GM19023 (cell line): ENCODE results near the gene RETREG1.
"Not testable (repeated sequence)": the region's sequence is repeated elsewhere in the genome, so short reads cannot be mapped to it uniquely, and the experiment has no call there.

Experiments
- ATAC-seq: cut with Tn5 transposase; IDR thresholded peaks from one replicate; pipeline ENCODE4 v1.9.1; 2021; ENCODE audit warnings: mild to moderate bottlenecking, moderate library complexity; ENCODE audit not compliant: unreplicated experiment

RETREG1 gene

GRCh38 chr5:16492398-16493140 is 124.2 kb downstream of the RETREG1 start:
- no peak for ATAC-seq

- no peak for ATAC-seq
These were observed 125.9 kb downstream of the RETREG1 start for GRCh38 chr5:16490911-16491310.

DNA sequence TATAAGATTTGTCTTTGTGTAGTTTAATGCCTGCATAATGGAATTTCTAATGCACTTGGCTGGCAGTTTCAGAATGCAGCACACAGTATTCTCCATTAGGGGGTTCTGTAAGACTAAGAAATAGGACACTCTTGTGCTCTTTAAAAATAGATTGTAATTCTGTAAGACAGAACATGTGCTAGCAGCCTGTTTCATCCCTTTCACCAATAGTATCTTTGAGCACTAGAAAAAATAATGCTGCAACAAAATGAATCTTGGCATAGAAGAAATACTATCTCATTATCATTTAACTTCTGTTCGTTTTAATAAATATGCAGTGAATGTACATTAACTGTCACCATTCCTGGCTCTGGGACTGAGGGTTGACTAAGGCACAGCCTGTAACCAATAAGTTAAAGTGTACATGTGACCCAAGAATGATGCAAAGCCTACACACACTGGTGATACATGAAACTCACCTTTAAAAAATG is 127.4 kb downstream of the RETREG1 start:
- ATAC-seq, result peak; percentile 69

DNA sequence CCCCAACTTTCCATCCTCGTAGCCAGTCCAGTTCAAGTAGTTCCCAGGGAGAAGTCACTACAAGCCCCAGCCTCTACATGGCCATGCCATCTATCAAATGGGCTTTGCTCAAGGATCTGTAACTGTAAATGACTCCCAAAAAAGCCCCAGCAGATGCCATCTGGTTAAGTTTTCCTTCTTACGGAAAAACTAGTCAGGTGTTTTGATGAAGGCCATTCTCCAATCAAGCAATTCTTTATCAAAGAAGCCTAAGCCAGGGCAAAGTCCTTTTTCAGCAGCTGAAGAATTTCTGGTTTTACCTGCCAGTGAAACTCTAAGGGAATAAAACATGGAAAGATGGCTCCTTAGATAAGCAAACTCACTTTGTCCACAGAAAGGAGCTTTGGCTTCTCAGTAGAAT is 129.3 kb downstream of the RETREG1 start:
- no peak for ATAC-seq

DNA sequence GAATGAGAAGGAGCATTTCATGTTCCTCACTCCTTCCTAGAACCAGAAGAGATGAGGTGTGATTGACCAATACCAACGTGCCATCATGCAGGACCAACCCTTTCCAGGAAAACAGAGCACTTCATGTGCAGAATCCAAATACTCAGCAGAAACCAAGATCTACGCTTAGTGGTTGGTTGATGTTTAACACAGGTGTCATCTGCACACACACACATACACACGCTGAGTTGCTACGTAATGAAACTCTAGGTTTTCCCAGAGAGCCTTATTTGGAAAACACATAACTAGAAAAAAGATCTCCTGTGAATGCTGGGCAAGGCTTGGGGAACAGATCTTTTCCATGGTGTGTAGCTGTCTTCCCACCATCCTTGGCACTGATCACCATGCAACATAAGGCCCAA is 130.1 kb downstream of the RETREG1 start:
- no peak for ATAC-seq

DNA sequence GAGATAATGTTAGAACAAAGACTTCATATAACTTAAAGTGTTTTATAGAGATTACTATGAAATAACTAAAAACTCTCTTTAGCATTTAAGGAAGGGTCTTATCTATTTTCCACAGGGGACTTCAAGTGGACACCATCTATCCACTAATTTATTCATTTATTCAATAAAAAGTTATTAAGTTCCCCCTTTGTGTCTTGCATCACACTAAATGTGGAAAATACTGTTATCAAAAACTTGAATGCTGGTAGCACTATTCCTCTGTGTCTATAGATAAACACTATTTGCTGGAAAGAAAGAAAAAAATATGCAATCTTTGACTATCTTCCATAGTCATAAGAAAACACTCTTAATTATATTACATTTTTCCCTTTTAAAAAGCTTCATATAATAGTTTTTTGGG is 131.1 kb downstream of the RETREG1 start:
- no peak for ATAC-seq

DNA sequence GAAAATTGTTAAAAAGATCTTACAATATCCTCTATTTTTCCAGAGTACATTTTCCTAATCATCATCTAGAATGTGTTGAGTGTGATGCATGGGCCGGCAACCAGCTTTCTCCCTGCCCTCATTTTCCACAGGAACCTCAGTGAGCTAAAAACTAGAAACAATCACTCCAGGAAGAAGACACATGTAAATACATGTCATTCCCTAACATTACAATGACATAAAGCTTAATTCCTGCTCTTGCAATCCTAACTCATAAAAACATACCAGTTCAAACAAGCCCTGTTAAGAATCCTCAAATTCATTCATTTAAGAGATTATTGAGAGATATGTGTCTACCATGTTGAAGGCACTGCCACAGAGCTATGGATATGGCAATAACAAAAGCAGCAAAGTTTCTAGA is 132.7 kb downstream of the RETREG1 start:
- no peak for ATAC-seq

GRCh38 chr5:16483361-16483760 is 133.4 kb downstream of the RETREG1 start:
- no peak for ATAC-seq

DNA sequence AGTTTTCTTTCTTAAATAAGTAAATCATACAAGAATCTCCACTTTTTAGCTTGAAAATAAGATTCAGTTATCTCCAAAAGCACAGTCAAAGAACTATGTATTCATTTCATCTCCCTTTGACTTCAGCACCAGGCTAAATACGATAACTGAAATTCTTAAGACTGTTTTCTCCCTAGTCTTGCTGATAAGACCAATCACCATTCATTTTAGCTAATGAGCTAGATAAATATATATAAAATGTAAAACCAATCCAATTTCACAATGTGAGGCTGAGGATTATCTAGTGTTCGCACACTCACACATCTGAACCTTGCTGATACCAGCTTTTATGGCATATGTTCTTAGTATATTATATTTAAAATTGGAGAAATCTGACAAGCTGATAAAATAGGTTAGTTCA is 133.9 kb downstream of the RETREG1 start:
- ATAC-seq, result no peak

GRCh38 chr5:16480821-16481538 is 135.8 kb downstream of the RETREG1 start:
- ATAC-seq, result no peak

DNA sequence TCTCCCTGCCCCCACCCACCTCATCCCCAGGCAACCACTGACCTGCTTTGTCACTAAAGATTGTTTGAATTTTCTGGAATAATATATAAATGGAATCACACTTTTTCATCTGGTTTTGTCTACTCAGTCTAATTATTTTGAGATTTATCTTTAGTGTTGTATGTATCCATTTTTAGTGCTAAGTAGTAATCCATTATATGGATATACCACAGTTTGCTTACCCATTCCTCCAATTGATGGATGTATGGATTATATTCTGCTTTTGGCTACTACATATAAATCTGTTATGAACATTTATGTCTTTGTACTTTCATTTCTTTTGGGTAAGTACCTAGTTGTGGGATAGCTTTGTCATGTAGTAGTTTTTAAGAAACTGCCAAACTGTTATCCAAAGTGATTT is 136.7 kb downstream of the RETREG1 start:
- ATAC-seq, result no peak

DNA sequence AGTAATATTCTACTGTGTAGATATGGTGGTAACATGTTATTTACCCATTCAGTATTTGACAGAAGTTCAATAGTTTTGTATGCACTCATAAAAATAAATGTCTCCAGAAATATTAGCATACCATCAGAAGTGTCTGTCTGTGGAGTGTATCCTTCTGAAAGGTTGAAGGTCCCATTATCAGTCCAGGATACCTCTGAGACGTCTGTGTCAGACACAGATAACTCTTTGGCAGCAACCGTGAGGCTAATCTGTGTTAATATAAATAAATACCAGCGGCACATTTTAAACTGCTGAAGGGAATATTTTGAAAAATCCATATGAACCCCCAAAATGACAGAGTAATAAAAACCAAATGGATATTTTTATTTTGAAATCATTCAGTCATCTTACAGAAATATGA is 139.3 kb downstream of the RETREG1 start:
- ATAC-seq, result no peak

GRCh38 chr5:16476417-16476816 is 140.4 kb downstream of the RETREG1 start:
- not testable (repeated sequence) for ATAC-seq

GRCh38 chr5:16471387-16471786 is 145.4 kb downstream of the RETREG1 start:
- no peak for ATAC-seq

DNA sequence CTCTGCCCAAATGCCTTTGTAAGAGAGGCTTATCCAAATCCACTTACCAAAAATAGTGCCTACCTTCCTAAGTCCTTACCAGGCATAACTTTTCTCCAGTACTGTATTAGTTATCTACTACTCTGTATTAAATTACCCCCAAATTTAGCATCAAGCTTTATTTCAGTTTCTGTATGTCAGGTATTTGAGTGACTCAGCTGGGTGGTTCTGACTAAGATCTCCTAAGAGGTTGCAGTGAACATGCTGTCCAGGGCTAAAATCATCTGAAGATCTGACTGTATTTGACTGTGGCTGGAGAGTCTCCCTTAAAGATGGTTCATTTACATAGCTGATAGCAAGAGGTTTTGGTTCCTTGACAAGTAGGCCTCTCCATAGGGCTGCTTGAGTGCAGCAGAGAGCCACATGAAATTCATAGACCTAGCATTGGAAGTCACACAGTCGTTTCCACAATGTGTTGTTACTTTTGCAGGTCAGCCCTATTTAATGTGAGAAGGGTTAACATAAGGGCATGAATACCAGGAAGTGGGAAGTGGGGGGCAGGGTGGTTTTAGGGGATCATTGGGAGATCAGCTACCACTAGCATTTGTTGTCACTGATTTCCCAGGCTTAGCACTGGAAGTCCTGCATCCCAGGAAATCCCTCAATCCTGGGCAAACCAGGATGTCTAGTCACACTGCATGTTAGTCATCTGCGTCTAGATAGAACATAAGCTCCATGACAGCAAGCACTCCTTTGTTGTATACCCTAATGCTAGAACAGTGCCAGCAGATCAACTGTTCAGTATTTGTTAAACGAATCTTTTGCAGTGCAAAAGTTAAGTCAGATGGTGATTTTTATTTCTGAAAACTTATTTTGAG is 149.2 kb downstream of the RETREG1 start:
- ATAC-seq, result peak; percentile 61

- peak; percentile 88 for ATAC-seq
These were observed 151.0 kb downstream of the RETREG1 start, which contains the start of gene ZNF622 for GRCh38 chr5:16465544-16466432. ZNF622 (minus strand) TSS chr5:16465800; CDS start chr5:16465665, 135 bp downstream.

GRCh38 chr5:16464664-16465543 is 151.9 kb downstream of the RETREG1 start:
- no peak for ATAC-seq

GRCh38 chr5:16464231-16464630 is 152.6 kb downstream of the RETREG1 start:
- ATAC-seq, result no peak

- no peak for ATAC-seq
These were observed 155.0 kb downstream of the RETREG1 start for GRCh38 chr5:16461782-16462181.
